Measurements from ENCODE around the gene PCDH15.
A peak's percentile ranks its signal among the peaks of the same experiment; 100 is the strongest.

Gene PCDH15

DNA sequence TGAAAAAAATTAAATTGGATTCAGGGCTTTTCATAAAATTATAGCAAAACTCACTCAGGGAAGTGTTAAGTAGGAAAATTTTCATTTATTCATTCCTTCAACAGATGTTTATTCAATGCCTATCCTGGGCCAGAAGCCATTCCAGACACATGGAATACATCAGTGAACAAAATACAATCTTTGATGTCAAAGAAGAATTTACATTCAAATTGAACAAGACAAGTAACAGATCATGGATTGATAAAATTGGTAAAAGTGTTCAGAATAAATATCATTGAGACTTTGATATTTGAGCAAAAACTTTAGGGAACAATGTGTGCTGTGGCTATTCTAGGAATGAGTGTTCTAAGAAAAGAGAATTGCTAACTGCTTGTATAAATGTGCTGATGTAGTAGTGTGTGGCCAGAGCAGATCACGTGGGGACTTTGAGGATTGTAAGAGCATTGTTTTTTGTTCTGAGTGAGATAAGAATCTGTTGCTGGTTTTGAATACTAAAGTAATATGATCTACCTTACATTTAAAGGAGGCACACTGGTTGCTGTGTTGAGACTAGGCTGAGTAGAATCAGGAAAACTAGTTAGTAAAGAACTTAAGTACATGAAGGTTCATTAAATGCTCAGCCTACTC, 957.2 kb downstream of the PCDH15 start:
- DNase-seq: no peak
- in situ Hi-C loops (cut with HindIII; ENCODE audit: low pct_ligation_motif_present, low pct_unique_long_range_greater_than_20kb, low sequenced_read_pairs): no loop called here

DNA sequence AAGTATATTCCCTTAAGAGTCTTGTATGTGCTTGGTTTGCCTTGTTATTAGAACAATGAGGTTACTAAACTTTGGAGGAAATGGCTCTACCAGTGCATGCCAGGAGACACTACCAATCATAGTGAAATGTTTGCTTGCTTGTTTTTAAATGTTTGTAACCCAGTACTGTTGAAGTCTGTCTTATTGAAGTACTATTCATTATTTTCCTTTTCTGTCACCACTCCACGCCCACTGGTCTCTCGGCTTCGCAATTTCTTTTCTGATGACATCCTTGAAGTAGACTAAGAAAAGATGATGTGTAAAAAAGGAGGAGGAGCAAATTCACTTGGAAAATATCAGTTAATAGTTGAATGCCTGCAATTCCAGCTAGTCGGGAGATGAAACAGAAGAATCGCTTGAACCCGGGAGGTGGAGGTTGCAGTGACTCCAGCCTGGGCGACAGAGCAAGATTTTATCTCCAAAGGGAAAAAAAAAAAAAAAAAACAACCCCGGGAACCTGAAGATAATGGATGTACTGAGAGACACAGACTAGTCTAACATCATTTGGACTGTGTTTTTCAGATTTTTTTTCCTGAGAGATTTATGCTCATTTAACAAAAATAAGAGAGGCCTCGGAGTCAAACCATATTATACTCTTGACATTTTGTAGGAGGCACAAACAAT, 959.4 kb downstream of the PCDH15 start:
- DNase-seq: no peak
- in situ Hi-C loops (cut with HindIII; ENCODE audit: low pct_ligation_motif_present, low pct_unique_long_range_greater_than_20kb, low sequenced_read_pairs): no loop called here

DNA sequence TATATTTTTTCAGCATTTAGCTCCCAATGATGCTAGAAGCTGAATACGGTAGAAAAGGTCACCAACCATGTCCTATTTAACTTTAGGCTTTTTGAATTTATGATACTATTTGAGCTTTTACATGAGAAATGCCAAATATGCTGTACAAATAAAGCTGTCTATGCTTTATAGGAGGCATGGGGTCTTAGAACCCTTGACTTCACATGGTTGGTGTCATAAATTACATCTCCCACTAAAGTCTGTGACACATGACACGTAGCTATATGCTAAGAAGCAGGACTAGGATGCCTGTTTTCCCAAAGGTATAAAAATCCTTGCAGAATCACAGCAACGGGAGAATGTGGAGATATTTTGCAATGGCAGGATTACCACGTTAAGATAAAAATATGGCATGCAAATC, 960.4 kb downstream of the PCDH15 start:
- in situ Hi-C loops (cut with HindIII; ENCODE audit: low pct_ligation_motif_present, low pct_unique_long_range_greater_than_20kb, low sequenced_read_pairs): no loop called here

GRCh38 chr10:53839440-53840039, 961.5 kb downstream of the PCDH15 start:
- DNase-seq: peak; percentile 63
- in situ Hi-C loops (cut with HindIII; ENCODE audit: low pct_ligation_motif_present, low pct_unique_long_range_greater_than_20kb, low sequenced_read_pairs): no loop called here

More for the DNA sequence above, 960.4 kb downstream of the PCDH15 start:
- DNase-seq: no peak

DNA sequence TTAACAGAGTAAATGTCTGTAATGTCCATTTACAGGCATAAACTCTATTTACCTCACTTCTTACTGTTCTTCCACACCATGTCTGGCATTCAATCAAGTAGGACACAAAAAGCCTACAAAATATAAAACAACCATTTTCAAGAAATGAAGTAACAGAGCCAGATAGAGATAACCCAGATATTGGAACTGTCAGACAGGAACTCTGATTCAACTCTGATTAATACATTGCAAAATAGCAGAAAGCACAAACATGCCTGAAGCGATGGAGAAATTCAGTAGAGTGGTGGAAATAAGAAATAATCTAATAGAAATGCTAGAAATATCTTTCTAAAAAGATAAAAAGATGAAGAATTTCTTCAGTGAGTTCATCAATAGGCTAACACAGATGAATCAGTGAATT, 964.4 kb downstream of the PCDH15 start:
- in situ Hi-C loops (cut with HindIII; ENCODE audit: low pct_ligation_motif_present, low pct_unique_long_range_greater_than_20kb, low sequenced_read_pairs): no loop called here
- no peak for DNase-seq

- in situ Hi-C loops (cut with HindIII; ENCODE audit: low pct_ligation_motif_present, low pct_unique_long_range_greater_than_20kb, low sequenced_read_pairs): no loop called here
- no peak for DNase-seq
Observed at GRCh38 chr10:53833908-53834307, 967.1 kb downstream of the PCDH15 start.

GRCh38 chr10:53827261-53827660, 973.8 kb downstream of the PCDH15 start:
- DNase-seq: no peak
- in situ Hi-C loops (cut with HindIII; ENCODE audit: low pct_ligation_motif_present, low pct_unique_long_range_greater_than_20kb, low sequenced_read_pairs): no loop called here

- in situ Hi-C loops (cut with HindIII; ENCODE audit: low pct_ligation_motif_present, low pct_unique_long_range_greater_than_20kb, low sequenced_read_pairs): no loop called here
- DNase-seq: no peak
Observed at GRCh38 chr10:53808677-53809372, 992.2 kb downstream of the PCDH15 start.

DNA sequence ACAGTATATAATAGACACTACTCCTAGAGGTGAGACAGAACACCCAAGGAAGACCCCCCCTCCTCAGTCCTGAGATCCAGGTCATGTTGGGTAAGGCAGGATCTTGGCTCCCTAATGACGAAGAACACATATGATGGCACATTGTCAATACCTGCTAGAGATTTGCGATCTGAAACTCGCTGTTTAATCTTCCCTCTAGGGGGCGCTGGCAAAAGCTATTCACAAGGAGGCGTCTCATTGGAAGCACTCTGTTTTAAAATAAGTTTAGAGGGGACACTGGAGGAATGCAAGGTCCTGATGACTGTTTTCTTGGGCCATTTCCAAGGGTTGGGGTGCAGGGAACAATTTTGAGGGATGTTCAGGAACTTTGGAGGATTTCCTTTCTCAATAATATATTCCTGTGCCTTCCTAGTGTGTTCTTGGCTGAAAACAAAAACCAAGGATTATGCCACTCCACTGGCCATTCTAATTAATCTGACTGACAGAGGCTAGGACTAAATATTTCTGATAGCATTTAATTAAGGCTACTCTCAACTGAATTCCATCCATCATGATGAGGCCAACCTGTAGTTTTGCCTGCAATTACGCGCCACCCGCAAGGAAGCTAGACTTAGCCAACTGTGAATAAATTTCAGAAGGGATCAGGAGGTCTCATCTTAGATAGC, 1014.7 kb downstream of the PCDH15 start:
- in situ Hi-C loops (cut with HindIII; ENCODE audit: low pct_ligation_motif_present, low pct_unique_long_range_greater_than_20kb, low sequenced_read_pairs): no loop called here

GRCh38 chr10:53771701-53772100, 1029.3 kb downstream of the PCDH15 start:
- DNase-seq: no peak
- in situ Hi-C loops (cut with HindIII; ENCODE audit: low pct_ligation_motif_present, low pct_unique_long_range_greater_than_20kb, low sequenced_read_pairs): no loop called here

More for the DNA sequence above, 1014.7 kb downstream of the PCDH15 start:
- DNase-seq: peak; percentile 50

DNA sequence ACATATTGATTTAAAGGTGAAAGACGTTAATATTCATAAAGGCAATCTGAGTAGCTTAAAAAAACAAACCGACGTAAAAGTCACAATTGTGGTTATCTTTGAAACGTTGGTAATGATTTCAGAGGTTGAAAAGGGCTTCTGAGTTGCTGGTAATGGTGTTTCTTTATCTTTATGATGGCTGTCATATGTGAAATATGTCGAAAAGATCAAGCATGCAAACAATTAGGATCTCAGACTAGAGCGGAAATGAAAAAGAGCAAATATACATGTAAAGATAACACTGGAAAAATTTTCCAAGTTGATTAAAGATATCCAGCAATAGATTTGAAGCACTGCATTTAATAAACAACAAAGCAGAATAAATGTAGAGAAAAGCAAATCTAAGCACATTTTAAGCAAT, 1030.1 kb downstream of the PCDH15 start:
- in situ Hi-C loops (cut with HindIII; ENCODE audit: low pct_ligation_motif_present, low pct_unique_long_range_greater_than_20kb, low sequenced_read_pairs): no loop called here
- DNase-seq: no peak

- DNase-seq: no peak
- in situ Hi-C loops (cut with HindIII; ENCODE audit: low pct_ligation_motif_present, low pct_unique_long_range_greater_than_20kb, low sequenced_read_pairs): no loop called here
Observed at GRCh38 chr10:53765311-53765710, 1035.7 kb downstream of the PCDH15 start.

GRCh38 chr10:53754596-53755250, 1046.3 kb downstream of the PCDH15 start:
- in situ Hi-C loops (cut with HindIII; ENCODE audit: low pct_ligation_motif_present, low pct_unique_long_range_greater_than_20kb, low sequenced_read_pairs): no loop called here
- DNase-seq: peak; percentile 12
